HG03378 (cell line): ENCODE measurements around the gene BICD1.

ENCODE experiments used
- ATAC-seq: cut with Tn5 transposase; IDR thresholded peaks from one replicate; pipeline ENCODE4 v1.9.1; 2021; ENCODE audit warnings: mild to moderate bottlenecking, moderate library complexity; ENCODE audit not compliant: unreplicated experiment

Gene BICD1

GRCh38 chr12:32100888-32101287 is 5.8 kb upstream of the BICD1 start:
- no peak for ATAC-seq

DNA sequence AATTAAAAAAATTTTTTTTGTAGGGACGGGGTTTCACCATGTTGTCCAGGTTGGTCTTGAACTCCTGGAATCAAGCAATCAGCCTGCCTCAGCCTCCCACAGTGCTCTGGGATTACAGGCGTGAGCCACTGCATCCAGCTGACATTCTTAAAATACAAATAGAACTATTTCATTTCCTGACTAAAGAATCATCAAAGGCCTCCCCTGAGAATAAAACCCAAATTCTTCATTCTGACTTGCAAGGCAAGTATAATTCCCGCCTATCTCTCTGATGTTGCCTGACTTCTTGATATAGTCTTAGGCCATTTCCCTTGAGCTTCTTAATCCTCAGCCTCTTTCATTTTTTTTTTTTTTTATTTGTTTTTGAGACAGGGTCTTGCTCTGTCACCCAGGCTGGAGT is 4.4 kb upstream of the BICD1 start:
- no peak for ATAC-seq

GRCh38 chr12:32104572-32105355 is 1.9 kb upstream of the BICD1 start:
- ATAC-seq: no peak

- ATAC-seq: peak; percentile 5
Measured at GRCh38 chr12:32105986-32106516, 596 bp upstream of the BICD1 start.

- ATAC-seq: no peak
Measured at GRCh38 chr12:32107359-32108267, 966 bp downstream of the BICD1 start.

GRCh38 chr12:32108787-32109186 is 2.1 kb downstream of the BICD1 start:
- no peak for ATAC-seq

DNA sequence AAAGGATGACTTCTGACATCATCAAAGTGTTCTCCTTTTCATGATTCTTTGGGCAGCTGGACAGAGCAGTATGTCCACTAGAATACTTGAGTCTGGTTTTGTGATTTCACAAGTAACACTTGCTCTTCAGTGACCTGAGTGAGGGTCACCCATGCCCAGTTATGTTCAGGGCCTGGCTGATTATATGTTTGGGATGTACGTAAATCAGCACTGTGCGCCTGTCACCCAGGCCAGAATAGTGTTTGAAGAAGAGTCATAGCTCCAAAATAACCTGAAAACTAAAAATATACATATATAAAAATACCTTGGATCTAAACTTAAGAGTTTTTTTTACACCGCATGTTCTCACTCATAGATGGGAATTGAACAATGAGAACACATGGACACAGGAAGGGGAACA is 3.8 kb downstream of the BICD1 start:
- no peak for ATAC-seq

DNA sequence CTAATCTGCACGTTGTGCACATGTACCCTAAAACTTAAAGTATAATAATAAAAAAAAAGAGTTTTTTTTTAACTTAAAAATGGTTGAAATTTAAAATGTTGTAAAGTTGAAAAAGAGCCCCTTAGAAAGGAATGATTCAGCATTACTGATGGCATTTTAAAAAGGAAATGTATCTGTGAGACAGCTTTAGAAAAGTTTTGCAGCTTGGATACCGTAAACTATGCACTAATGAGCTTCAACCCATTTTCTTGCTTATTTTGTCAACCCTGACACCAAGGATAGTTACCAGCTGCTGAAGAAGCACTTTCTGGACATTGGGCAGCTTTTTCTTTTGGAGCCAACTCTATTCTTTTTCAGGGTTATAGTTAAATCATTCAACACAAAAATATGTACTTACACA is 4.3 kb downstream of the BICD1 start:
- no peak for ATAC-seq

DNA sequence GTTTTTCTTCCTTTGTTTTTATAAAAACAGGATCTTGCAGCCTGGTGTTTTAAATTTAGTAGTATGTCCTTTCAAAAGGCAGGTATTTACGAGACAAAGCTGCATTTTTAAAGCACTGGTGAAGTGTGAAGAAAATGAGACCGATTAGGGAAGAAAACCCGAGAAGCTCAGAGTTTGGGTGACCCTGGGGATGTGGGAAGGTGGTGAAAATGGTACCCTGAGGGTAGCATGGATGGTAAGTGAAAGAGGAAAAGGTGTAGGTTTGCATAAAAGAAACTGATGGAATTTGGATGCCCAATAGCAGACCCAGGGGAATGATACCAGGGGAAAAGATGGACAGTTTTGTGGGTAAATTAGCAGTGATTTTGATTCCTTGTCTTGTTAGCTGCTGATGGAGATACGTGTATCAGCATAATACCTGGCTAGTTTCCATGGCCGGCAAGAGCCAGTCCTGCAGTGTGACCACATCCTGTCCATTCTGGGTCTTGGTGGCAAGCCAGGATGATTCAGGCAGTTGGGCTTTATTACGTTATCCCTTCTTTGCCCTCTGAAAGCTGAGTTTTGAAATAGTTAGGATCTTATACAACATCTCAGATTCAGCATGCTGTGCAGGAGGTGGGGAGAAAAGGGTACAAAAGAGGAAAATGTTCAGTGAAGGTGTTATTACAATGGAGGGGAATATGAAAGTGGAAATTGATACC is 8.9 kb downstream of the BICD1 start:
- no peak for ATAC-seq

GRCh38 chr12:32116897-32117296 is 10.2 kb downstream of the BICD1 start:
- no peak for ATAC-seq

GRCh38 chr12:32117316-32117715 is 10.7 kb downstream of the BICD1 start:
- ATAC-seq: no peak

GRCh38 chr12:32118806-32119205 is 12.2 kb downstream of the BICD1 start:
- ATAC-seq: no peak

GRCh38 chr12:32120419-32120818 is 13.8 kb downstream of the BICD1 start:
- ATAC-seq: peak; percentile 91

DNA sequence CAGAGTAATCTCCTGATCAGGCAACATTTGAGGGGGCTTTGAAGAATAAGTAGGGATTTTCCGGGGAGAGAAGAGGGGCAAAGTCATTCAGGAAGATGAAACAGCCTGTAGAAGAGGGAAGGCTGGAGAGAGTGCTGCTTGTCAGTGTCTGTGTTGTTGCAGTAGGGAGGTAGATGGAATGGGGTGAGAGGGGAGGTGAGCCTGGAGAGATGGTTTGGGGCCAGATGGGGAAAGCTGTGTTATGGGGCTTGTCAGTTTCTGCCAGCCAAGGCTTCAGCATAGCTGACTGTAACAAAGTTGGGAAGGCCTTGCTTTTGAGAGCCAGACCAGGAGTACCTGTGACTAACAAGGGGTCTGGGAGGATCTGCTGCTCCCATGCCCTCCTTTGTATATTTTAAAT is 18.0 kb downstream of the BICD1 start:
- ATAC-seq: no peak

DNA sequence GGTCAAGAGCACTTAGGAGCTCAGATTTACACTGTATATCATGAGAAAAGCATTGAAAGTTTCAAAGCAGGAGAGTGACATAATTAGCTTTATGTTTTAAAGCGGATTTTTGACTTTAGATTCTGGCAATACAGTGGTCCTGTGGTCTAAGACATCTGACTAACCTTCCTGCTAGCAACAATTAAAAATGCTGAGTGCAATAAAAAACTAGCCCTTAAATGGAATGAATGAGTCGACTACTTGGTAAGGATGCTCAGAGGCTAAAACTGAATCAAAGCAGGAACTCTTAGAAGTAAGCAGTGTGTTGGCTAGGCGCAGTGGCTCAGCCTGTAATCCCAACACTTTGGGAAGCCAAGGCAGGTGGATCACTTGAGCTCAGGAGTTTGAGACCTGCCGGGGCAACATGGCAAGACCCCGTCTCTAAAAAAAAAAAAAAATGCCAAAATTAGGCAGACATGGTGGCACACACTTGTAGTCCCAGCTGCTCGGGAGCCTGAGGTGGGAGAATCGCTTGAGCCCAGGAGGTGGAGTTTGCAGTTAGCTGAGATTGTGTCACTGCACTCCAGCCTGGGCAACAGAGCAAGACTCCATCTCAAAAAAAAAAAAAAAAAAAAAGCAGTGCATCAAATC is 18.9 kb downstream of the BICD1 start:
- ATAC-seq: no peak

DNA sequence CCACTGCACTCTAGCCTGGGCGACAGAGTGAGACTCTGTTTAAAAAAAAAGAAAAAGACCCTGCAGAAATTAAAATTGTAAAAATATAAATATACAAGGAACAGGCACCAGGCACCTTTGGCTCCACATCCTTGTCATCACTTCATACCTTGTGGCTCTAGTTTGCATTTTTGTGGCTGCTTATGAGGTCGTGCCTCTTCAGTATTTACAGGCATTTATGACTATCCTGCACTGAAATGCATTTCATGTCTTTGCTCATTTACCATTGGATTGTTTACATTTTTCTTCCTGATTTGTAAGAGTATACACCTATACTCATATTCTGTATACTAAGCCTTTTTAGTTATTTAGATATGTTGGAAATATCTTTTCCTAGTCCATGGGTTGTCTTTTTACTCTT is 20.1 kb downstream of the BICD1 start:
- ATAC-seq: no peak

GRCh38 chr12:32131666-32132065 is 25.0 kb downstream of the BICD1 start:
- no peak for ATAC-seq

GRCh38 chr12:32134101-32134888 is 27.6 kb downstream of the BICD1 start:
- peak; percentile 68 for ATAC-seq

- ATAC-seq: no peak
Measured at GRCh38 chr12:32135967-32136366, 29.3 kb downstream of the BICD1 start.

GRCh38 chr12:32136404-32136803 is 29.8 kb downstream of the BICD1 start:
- no peak for ATAC-seq
